DOHH2 (cell line): ENCODE measurements around the gene BBS12.

ENCODE experiments used
- H3F3A ChIP-seq: fragments of 200-600 bp; sonication (generic), shearing (Covaris generic); 2 replicates; pipeline ENCODE4 v1.6.0; 2016; ENCODE audit warnings: antibody characterized with exemption, mild to moderate bottlenecking; ENCODE audit not compliant: control insufficient read depth, insufficient read depth
- H3K27ac ChIP-seq: fragments of 200-600 bp; sonication (generic); 2 replicates; pipeline ENCODE4 v1.5.1; 2014; ENCODE audit warnings: low read depth, mild to moderate bottlenecking, low read length, moderate library complexity
- H3K27me3 ChIP-seq: fragments of 200-600 bp; sonication (generic); 2 replicates; pipeline ENCODE4 v1.6.1; 2014; ENCODE audit warnings: mild to moderate bottlenecking, low read length, mixed read lengths; ENCODE audit not compliant: control insufficient read depth
- H3K36me3 ChIP-seq: fragments of 200-600 bp; sonication (generic); 2 replicates; pipeline ENCODE4 v1.6.1; 2014; ENCODE audit warnings: mild to moderate bottlenecking, low read length, moderate library complexity, mixed read lengths; ENCODE audit not compliant: control insufficient read depth
- H3K4me1 ChIP-seq: fragments of 200-600 bp; sonication (generic); 2 replicates; pipeline ENCODE4 v1.6.1; 2014; ENCODE audit warnings: mild to moderate bottlenecking, low read length, mixed read lengths; ENCODE audit not compliant: control insufficient read depth
- H3K4me2 ChIP-seq: fragments of 200-600 bp; sonication (generic); 2 replicates; pipeline ENCODE4 v1.6.0; 2014; ENCODE audit warnings: mild to moderate bottlenecking, low read length, moderate library complexity
- H3K4me3 ChIP-seq: fragments of 200-600 bp; sonication (generic); 2 replicates; pipeline ENCODE4 v1.5.1; 2014; ENCODE audit warnings: mild to moderate bottlenecking, low read length, mixed read lengths
- H3K79me2 ChIP-seq: fragments of 200-600 bp; sonication (generic); 2 replicates; pipeline ENCODE4 v1.6.1; 2014; ENCODE audit warnings: mild to moderate bottlenecking, low read length, mixed read lengths; ENCODE audit not compliant: control insufficient read depth
- H3K9me2 ChIP-seq: fragments of 200-600 bp; sonication (generic); replicated peaks from 2 replicates; pipeline ENCODE4 v1.6.1; 2014; ENCODE audit warnings: mild to moderate bottlenecking, low read length, mixed read lengths; ENCODE audit not compliant: control insufficient read depth
- H3K9me3 ChIP-seq: fragments of 200-600 bp; sonication (generic); 2 replicates; pipeline ENCODE4 v1.6.1; 2014; ENCODE audit warnings: antibody characterized with exemption, low read length, mixed read lengths; ENCODE audit not compliant: control insufficient read depth, insufficient read depth
- H4K20me1 ChIP-seq: fragments of 200-600 bp; sonication (generic); 2 replicates; pipeline ENCODE4 v1.6.0; 2014; ENCODE audit warnings: low read depth, mild to moderate bottlenecking, antibody characterized with exemption, low read length, moderate library complexity; ENCODE audit not compliant: control insufficient read depth, insufficient read depth
- EZH2phosphoT487 ChIP-seq: fragments of 200-600 bp; sonication (generic); IDR thresholded peaks from 2 replicates; pipeline ENCODE4 v1.6.1; 2017; ENCODE audit warnings: borderline replicate concordance, mild to moderate bottlenecking, antibody characterized with exemption, low read length, moderate library complexity, mixed read lengths
- TF ChIP-seq, protein P1 (sequence below): fragments of 200-600 bp; sonication (generic); IDR thresholded peaks from one replicate; pipeline ENCODE4 v1.5.1; 2014; ENCODE audit warnings: antibody characterized with exemption, mild to moderate bottlenecking, low read depth, low read length; ENCODE audit not compliant: poor library complexity, severe bottlenecking

The BBS12 gene

DNA sequence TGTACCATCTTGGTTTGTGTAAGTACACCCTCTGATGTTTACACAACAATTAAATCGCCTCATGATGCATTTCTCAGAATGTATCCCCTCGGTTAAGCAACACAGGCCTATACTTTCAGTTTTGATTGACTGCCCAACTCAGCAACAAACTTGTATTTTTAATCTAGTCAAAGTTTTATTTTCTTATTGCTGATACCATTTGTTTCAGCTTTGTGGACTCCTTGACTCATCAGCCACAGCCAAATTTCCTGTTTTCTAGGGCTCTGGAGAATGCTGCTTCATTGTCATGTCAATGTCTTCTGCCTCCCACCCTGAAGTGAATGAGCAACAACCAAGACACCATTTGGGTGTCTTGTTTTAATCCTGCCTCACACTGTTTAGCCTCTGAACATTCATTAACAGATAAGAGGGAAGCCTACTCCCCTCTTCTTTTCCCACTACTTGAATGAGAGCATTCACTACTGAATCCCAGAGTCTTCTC, 14.0 kb downstream of the BBS12 start:
- H3K4me1 ChIP-seq = no peaks in the 10 kb centered on the region
- no peaks in the 10 kb centered on the region for H3K9me3 ChIP-seq
- H4K20me1 ChIP-seq = no peaks in the 10 kb centered on the region
- H3F3A ChIP-seq = no peaks in the 10 kb centered on the region
- no peak for TF ChIP-seq EZH2phosphoT487
- TF ChIP-seq, protein P1, sequence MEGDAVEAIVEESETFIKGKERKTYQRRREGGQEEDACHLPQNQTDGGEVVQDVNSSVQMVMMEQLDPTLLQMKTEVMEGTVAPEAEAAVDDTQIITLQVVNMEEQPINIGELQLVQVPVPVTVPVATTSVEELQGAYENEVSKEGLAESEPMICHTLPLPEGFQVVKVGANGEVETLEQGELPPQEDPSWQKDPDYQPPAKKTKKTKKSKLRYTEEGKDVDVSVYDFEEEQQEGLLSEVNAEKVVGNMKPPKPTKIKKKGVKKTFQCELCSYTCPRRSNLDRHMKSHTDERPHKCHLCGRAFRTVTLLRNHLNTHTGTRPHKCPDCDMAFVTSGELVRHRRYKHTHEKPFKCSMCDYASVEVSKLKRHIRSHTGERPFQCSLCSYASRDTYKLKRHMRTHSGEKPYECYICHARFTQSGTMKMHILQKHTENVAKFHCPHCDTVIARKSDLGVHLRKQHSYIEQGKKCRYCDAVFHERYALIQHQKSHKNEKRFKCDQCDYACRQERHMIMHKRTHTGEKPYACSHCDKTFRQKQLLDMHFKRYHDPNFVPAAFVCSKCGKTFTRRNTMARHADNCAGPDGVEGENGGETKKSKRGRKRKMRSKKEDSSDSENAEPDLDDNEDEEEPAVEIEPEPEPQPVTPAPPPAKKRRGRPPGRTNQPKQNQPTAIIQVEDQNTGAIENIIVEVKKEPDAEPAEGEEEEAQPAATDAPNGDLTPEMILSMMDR = no peak
- H3K79me2 ChIP-seq = no peaks in the 10 kb centered on the region
- no peaks in the 10 kb centered on the region for H3K36me3 ChIP-seq
- no peak overlapping the region for H3K4me2 ChIP-seq
- no peak overlapping the region for H3K27ac ChIP-seq
- H3K9me2 ChIP-seq = no peaks in the 10 kb centered on the region
- no peak overlapping the region for H3K4me3 ChIP-seq
- no peaks in the 10 kb centered on the region for H3K27me3 ChIP-seq

DNA sequence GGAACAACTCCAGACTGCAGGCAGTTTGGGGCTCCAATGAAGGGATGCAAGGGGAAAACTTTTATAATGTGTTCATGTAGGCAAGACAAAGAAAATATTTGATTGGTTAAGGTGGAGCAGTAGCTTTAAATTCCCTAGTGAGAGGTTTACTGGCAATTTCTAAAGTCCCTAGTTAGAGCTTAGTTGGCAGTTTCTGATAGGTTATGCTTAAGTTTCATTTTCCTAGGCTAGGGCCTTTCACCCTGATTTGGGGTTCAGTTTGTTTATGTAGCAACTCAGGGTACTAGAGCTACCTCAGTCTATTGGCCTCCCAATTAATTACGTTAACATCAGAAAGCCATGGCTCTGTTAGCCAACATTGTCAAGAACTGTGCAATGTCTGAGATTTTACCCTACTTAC, 14.6 kb downstream of the BBS12 start:
- no peaks in the 10 kb centered on the region for H3K79me2 ChIP-seq
- H3K9me2 ChIP-seq = no peaks in the 10 kb centered on the region
- H3K27ac ChIP-seq = no peak overlapping the region
- no peak overlapping the region for H3K4me3 ChIP-seq
- no peaks in the 10 kb centered on the region for H4K20me1 ChIP-seq
- H3K36me3 ChIP-seq = no peaks in the 10 kb centered on the region
- H3K4me2 ChIP-seq = no peak overlapping the region
- TF ChIP-seq, protein P1 = no peak
- no peak for TF ChIP-seq EZH2phosphoT487
- H3K27me3 ChIP-seq = no peaks in the 10 kb centered on the region
- H3K4me1 ChIP-seq = no peaks in the 10 kb centered on the region
- no peaks in the 10 kb centered on the region for H3K9me3 ChIP-seq
- H3F3A ChIP-seq = no peaks in the 10 kb centered on the region

DNA sequence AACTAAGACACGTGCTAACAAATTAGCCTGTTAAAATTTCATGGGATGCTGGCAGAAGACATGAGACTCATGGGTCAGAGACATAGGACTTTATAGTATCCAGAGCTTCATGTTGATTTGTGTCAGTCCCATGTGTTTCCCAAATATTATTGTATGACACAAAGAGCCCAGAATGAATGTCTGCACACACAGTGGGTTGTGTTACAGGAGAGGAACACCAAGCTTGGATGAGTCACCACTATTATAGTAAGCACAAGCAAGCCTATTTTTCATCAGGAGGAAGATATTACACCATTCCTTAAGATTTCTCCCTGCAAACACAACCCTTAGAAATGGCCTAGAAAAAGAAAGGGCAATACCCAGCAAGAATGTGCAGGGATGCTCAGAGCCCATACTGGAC, 15.4 kb downstream of the BBS12 start:
- H3K27ac ChIP-seq = no peak overlapping the region
- H3K9me2 ChIP-seq = no peaks in the 10 kb centered on the region
- no peak overlapping the region for H3K4me3 ChIP-seq
- no peak overlapping the region for H3K4me2 ChIP-seq
- H3K27me3 ChIP-seq = no peaks in the 10 kb centered on the region
- H3K9me3 ChIP-seq = no peaks in the 10 kb centered on the region
- no peaks in the 10 kb centered on the region for H3K36me3 ChIP-seq
- no peaks in the 10 kb centered on the region for H3F3A ChIP-seq
- no peaks in the 10 kb centered on the region for H3K79me2 ChIP-seq
- no peaks in the 10 kb centered on the region for H4K20me1 ChIP-seq
- TF ChIP-seq, protein P1 = no peak
- no peak for TF ChIP-seq EZH2phosphoT487
- no peaks in the 10 kb centered on the region for H3K4me1 ChIP-seq
